Astrocyte (in vitro differentiated cells and primary cell): ENCODE results near the gene MTMR4.

Source experiments
- CTCF ChIP-seq: IDR thresholded peaks from 2 replicates; pipeline ENCODE4 v1.5.1; 2011; ENCODE audit warnings: low read depth, mild to moderate bottlenecking, inconsistent platforms, low read length, moderate library complexity; ENCODE audit not compliant: insufficient read depth
- EZH2 ChIP-seq: IDR thresholded peaks from 2 replicates; pipeline ENCODE4 v1.6.1; 2012; ENCODE audit warnings: mild to moderate bottlenecking, low read length, inconsistent platforms; ENCODE audit not compliant: insufficient read depth

- no peak for TF ChIP-seq CTCF
- no peak for TF ChIP-seq EZH2
Measured at GRCh38 chr17:58484600-58484999, 29.8 kb downstream of the MTMR4 start.
